Stimulated activated CD8-positive, alpha-beta memory T cell treated with anti-CD3 and anti-CD28 coated beads, Interleukin-12 subunit alpha, Interleukin-12 subunit beta, amount 100 ng/mL, for 4 hours (primary cell): ENCODE measurements around the gene QPCTL.

ENCODE experiments used
- DNase-seq: peaks from one replicate; pipeline ENCODE4 v3.0.0-alpha.2; 2020; ENCODE audit warnings: low read depth

Gene QPCTL

DNA sequence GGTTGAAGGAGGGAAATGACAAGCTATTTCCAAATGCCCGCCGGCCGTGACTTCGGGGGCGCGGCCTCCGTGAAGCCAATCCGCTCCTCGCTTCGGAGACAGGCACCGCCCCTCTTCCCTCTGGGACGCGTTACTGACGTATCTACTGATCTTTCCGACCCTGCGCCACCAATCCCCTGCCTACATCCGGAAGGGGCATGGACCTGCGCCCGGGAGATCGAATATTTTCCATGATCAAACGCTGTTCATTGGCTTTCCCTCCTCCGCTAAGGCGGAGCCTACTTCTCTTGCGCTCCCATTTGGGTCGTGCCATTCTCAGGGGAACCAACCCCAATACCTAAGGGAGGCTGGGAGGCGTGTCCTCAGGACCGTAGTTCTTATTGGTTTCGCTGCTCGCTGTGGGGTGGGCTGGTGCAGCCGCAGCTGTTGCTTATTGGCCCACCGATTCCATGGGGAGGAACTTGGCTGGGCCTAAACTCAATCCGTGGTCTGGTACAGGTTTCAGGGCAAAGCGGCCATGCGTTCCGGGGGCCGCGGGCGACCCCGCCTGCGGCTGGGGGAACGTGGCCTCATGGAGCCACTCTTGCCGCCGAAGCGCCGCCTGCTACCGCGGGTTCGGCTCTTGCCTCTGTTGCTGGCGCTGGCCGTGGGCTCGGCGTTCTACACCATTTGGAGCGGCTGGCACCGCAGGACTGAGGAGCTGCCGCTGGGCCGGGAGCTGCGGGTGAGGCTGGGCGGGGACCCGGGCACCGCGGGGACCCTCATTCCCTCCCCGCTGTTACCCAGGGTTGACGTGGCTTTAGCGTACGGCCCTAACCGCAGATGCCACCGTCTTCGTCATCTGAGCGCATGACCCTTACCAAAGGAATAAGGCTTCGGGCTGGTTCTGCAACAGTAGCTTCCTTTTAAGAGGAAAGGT is at the start of gene QPCTL:
Gene QPCTL (plus strand): TSS at position 480 of the 919 bp plus-strand sequence. CDS start 38 bp downstream, at position 518.
- DNase-seq, result peak; percentile 89

DNA sequence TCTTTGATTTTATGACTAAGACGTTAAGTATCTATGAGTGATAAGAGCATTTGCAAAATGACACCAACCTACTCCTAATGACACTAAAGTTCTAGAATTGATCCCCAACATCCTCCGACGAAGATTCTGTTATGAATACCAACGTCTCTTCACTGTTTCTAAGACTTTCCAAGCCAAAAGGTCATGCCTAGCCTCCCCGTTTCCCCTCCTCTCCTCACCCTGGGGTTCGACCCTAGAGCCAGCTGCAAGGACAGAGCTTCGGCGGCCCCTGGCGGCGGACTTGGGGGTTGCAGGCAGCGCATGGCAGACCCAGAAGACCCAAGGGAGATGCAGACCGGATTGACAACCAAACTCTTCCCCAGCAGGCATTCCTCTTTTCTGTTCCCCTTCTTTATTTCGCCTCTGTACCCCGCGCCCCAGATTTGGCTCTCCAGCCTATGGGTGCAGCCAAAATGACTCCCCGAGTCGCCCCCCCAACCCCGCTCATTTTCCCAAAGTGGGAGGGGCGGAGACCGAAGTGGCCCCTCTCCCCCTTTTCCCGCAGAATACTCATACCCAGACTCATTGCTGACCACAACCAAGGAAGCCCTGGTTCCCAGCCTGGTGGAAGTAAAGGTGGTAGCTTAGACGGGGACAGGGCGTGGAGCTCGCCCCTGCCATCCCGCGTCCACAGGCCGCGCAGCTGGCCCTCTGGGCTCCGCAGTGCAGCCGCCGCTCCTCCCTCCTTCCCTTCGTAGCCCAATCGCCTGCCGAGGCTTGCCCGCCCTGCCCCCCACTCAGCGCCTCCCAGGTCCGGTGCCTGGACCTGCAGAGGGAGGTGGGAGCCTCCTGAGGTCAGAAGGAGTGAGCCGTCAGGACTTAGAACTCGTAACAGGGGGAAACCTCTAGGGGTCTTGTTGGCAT is 49.2 kb upstream of the QPCTL start:
- peak; percentile 81 for DNase-seq

- no peak for DNase-seq
Observed at GRCh38 chr19:45643927-45644771, 48.3 kb upstream of the QPCTL start.

DNA sequence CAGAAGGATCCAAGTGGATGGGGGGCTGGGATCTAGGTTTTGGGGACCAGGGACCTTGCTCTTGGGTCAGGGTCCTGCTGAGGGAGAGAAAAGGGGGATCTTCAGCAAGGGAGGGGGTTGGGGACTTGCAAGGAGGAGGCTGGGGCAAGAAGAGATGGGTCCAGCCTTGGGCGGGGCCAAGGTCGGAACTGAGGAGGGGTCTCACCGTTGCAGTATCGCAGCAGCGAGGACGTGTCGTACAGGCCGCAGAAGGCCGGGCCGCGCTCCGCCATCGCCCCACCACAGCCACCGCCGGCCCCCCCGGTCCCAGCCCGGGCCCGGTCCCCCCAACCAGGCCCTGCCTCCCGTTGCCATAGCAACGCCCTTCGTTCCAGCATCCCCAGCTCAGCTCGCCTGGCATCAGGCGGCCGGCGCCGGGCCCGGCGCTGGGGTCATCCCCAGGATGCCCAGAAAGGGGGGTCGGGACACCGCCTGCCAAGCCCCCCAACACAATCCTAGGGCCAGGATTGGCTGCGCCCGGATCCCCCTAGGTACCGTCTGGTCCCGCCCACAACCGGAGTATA is 47.3 kb upstream of the QPCTL start:
- no peak for DNase-seq

- DNase-seq, result peak; percentile 49
Observed at GRCh38 chr19:45645631-45646344, 46.7 kb upstream of the QPCTL start.

DNA sequence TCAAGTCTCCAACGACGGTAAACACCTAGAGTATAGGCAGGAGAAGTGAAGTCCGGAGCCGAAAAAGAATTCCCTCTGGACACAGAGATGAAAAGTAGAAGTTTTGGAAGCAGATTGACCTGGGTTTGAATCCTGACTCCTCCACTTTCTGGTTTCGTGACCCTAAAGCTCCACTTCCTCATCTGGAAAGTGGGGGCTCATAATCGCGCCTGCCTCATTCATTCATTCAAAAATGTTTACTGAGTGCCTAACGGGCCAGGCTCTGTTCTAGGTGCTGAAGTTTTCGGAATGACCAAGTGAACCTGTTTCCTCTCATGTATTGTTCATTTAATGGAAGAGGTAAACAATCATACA is 46.1 kb upstream of the QPCTL start:
- DNase-seq, result no peak

GRCh38 chr19:45650722-45651121 is 41.7 kb upstream of the QPCTL start:
- no peak for DNase-seq

DNA sequence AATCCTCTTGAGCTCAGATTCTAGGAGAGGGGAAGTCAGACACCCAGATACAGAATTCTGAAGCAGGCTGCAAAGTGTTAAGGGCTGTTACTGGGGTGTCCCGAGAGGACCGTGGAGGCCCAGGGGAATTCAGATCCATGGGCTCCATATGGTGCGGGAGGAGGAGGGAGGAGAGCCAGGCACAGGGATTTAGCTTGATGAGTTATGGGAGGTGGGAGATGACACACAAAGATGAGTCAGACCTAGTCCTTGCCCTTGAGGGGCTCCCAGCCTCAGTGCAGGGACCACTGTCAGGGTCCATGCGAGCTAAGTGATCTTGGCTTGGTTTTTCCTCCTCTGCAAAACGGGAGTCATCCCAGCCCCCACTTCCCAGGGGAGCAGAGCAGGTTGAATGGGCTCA is 38.8 kb upstream of the QPCTL start:
- DNase-seq, result no peak

DNA sequence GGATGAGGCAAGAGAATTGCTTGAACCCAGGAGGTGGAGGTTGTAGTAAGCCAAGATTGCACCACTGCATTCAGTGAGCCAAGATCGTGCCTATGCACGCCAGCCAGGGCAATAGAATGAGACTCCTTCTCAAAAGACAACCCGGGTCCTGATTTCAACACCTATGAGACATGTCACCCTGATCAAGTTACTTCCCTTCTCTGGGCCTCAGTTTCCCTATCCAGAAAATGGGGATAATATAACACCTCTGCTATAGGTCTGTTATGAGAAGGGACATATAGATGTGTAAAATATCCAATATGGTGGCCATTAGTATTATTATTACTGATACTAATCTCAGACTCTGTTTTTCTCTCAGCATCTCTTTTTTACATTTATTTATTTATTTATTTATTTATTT is 37.4 kb upstream of the QPCTL start:
- DNase-seq, result no peak

DNA sequence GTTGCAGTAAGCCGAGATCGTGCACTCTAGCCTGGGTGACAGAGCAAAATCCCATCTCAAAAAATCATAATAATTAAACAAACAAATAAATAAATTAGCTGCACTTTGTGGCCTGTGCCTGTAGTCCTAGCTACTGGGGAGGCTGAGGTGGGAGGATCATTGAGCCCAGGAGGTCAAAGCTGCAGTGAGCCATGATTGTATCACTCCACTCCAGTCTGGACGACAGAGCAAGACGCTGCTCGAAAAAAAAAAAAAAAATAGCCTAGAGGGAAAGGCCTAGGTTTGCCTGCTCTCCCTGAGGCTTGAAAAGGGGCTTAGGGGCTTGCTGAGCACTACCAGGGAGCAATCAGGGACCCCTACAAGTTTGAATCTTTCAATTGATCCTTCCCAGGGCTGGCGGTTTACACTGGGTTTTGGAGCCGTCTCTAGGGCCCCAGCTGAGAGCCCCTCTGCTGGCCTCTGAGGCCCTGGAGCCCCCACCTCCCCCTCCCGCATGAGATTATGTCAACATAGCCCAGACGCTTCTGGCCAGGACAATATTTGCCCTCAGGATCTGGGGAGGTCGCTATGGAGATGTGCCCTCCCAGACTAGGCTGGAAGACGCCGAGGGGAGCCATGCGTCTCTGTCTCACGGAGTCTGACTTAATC is 34.8 kb upstream of the QPCTL start:
- no peak for DNase-seq

GRCh38 chr19:45659096-45659729 is 33.3 kb upstream of the QPCTL start:
- DNase-seq, result no peak

GRCh38 chr19:45660636-45661035 is 31.8 kb upstream of the QPCTL start:
- no peak for DNase-seq

- no peak for DNase-seq
Observed at GRCh38 chr19:45663800-45664199, 28.7 kb upstream of the QPCTL start.

GRCh38 chr19:45664575-45664974 is 27.9 kb upstream of the QPCTL start:
- DNase-seq, result no peak

- DNase-seq, result peak; percentile 36
Observed at GRCh38 chr19:45667620-45668341, 24.7 kb upstream of the QPCTL start, which contains the start of gene GIPR. Gene GIPR (plus strand): TSS chr19:45668221. CDS start chr19:45669521, 1,300 bp downstream.

DNA sequence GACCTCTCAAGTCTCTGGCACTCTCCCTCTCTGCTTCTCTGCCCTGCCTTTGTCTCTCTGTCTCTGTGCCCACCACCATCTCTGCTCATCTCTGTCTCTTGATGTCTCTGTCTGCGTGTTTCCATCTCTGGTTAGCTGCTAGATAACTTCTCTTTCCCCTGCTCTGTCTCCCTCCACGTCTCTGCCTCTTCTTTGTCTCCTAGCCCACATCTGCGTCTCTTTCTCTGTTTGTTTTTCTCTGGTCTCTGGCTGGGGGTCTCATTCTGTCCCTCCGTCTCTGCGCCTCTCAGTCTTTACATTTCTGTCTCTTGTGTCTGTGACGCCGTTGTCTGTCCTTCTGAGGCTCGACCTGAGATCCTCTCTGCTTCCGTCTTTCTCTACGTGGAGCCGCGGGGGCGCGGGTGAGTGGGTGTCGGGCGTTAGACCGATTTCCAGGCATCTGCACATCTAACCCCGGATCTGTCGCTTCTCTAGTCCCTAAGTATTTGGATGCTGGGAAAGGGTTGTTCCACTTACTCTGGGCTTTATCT is 24.1 kb upstream of the QPCTL start:
- DNase-seq, result peak; percentile 44

DNA sequence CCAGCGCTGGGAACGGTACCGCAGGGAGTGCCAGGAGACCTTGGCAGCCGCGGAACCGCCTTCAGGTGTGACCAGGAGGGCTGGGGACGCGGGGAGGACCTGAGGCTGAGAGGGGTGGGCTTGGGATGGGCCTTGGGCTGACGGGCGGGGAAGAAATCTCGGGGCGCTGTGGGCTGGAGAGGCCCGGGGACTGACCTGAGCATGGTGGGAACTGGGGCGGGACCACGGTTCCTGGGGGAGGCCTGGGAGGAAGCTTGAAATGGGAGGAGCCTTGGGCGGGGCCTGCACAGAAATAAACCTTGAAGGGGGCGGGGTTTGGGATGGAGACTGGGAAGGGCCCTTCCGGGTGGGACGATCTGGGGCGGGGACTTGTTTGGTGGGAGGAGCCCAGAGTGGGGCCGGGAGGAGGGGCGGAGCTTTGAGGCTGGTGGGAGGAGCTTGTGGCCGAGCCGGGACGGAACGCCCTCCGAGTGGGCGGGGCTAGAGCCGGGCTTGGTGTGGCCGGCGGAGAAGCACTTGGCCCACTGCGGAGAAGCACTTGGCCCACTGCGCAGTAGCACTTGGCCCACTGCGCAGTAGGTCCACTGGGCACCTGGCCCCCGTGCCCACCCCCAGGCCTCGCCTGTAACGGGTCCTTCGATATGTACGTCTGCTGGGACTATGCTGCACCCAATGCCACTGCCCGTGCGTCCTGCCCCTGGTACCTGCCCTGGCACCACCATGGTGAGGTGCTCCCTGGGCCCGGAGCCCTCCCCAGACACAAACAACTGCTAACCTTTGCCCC is 21.6 kb upstream of the QPCTL start:
- DNase-seq, result peak; percentile 31

GRCh38 chr19:45674946-45675345 is 17.5 kb upstream of the QPCTL start:
- no peak for DNase-seq
